OCI-M1 (cell line): Measurements from ENCODE around the gene TMCO6.
A peak's percentile ranks its signal among the peaks of the same experiment; 100 is the strongest.

Experiments used
- DNase-seq: peaks from one replicate; lab custom pipeline; 2025; lab: John Stamatoyannopoulos, UW

The TMCO6 gene

GRCh38 chr5:140673187-140673976 lies 34.1 kb downstream of the TMCO6 start, which contains the start of gene DND1:
Gene DND1, minus strand, starts transcription at chr5:140673576. Its CDS starts 34 bp downstream, at chr5:140673542.
- DNase-seq: no peak

GRCh38 chr5:140674211-140674610 lies 35.0 kb downstream of the TMCO6 start:
- no peak for DNase-seq

GRCh38 chr5:140674629-140675028 lies 35.4 kb downstream of the TMCO6 start:
- DNase-seq: no peak

GRCh38 chr5:140677947-140678346 lies 38.7 kb downstream of the TMCO6 start:
- DNase-seq: no peak

- peak; percentile 89 for DNase-seq
Observed at GRCh38 chr5:140678993-140679392, 39.7 kb downstream of the TMCO6 start.

- no peak for DNase-seq
Observed at GRCh38 chr5:140690376-140690932, 51.2 kb downstream of the TMCO6 start.

GRCh38 chr5:140690941-140691924 lies 52.0 kb downstream of the TMCO6 start, which contains the start of the genes HARS1 and HARS2:
Gene HARS1, minus strand, starts transcription at chr5:140691370. Its CDS starts 66 bp downstream, at chr5:140691304.
Gene HARS2, plus strand, starts transcription at chr5:140691455. Its CDS starts 194 bp downstream, at chr5:140691649.
- peak; percentile 96 for DNase-seq

GRCh38 chr5:140694276-140694675 lies 55.0 kb downstream of the TMCO6 start:
- no peak for DNase-seq
